ENCODE measurements around the gene BICC1. TPM values are rescaled to one million over a fixed set of nuclear protein-coding genes. Genes with fewer than 3 reads are reported as not detected.

Gene BICC1
- total and polyA plus RNA-seq, 2 of the 13 experiments (the other 11 are each of a cell fraction or from before 2014, with no cell fraction given), result 0.18 to 1.5 TPM

DNA sequence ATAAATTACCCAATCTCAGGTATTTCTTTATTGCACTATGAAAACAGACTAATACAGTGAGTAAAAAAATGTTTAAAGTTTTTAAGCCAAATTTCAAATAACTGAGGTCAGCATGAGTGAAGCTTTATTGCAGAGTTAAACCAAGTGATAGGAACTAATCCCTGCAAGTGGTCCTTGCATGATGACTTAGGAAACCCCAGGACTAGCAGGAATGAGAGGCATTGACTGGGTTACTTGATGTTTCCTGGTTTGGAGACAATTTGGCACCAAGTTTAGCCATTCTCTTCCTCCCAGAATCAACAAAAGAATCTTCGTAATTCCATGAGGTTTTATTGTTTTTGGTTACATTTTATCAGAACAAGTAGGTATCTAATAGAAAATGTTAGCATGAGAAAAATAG, 194.2 kb downstream of the BICC1 start:
- Histone ChIP-seq H3K79me2 (ENCODE audit: insufficient read depth, low read length) (no peaks in the 10 kb centered on the region), H3K4me2 (ENCODE audit: low read depth, low read length) (no peak overlapping the region), H3K4me3 (replicated peaks in 1 of 3; ENCODE audit: insufficient read depth in 1 of 3, low read depth in 2 of 3, low read length in 3 of 3) (no peak overlapping the region), H3K9ac (ENCODE audit: insufficient read depth, low read depth, low read length) (no peak overlapping the region), H3K9me3 (ENCODE audit: low read length) (no peaks in the 10 kb centered on the region), H3K4me1 (ENCODE audit: insufficient read depth, low read length) (no peaks in the 10 kb centered on the region), H3K36me3 (replicated peaks in 1 of 2; ENCODE audit: control insufficient read depth in 1 of 2, insufficient read depth in 2 of 2, low read length in 2 of 2) (no peaks in the 10 kb centered on the region), H3K27ac (ENCODE audit: extremely low read length, insufficient read depth, low read length) (no peak overlapping the region), H4K20me1 (ENCODE audit: insufficient read depth, low read length) (no peaks in the 10 kb centered on the region), H3K27me3 (ENCODE audit: control insufficient read depth in 1 of 2, insufficient read depth in 2 of 2, low read length in 2 of 2) (no peaks in the 10 kb centered on the region), H2AFZ (ENCODE audit: low read length) (no peak overlapping the region)
- ChIA-PET CTCF (ENCODE audit: low intra/inter-chr PET ratio, low total read pairs) (no interaction called here), POLR2A (no interaction called here)
- DNase-seq (ENCODE audit: low spot score) (no peak), FAIRE-seq (no peak), ATAC-seq (no peak)
- in situ Hi-C loops (cut with HindIII; ENCODE audit: extremely low pct_ligation_motif_present, low pct_unique_long_range_greater_than_20kb) (no loop called here), intact Hi-C loops (cut with micrococcal nuclease; ENCODE audit: unreplicated experiment) (no loop called here)
- 76% methylated on average over 1 of the region's 1 CpG for WGBS (ENCODE audit: low lambda C conversion rate)
- BruUV-seq (replicated peaks), result no TSS peak
- TF ChIP-seq, protein P1, sequence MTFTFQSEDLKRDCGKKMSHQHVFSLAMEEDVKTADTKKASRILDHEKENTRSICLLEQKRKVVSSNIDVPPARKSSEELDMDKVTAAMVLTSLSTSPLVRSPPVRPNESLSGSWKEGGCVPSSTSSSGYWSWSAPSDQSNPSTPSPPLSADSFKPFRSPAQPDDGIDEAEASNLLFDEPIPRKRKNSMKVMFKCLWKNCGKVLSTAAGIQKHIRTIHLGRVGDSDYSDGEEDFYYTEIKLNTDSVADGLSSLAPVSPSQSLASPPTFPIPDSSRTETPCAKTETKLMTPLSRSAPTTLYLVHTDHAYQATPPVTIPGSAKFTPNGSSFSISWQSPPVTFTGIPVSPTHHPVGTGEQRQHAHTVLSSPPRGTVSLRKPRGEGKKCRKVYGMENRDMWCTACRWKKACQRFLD (CRISPR knock-in tag; IDR thresholded peaks at IDR 0.05; ENCODE audit: borderline replicate concordance), result no peak
- TF ChIP-seq ZNF672 (CRISPR knock-in tag; IDR thresholded peaks at IDR 0.05) (no peak), POGZ (CRISPR knock-in tag; IDR thresholded peaks at IDR 0.05) (no peak), NR2C2 (CRISPR knock-in tag; IDR thresholded peaks at IDR 0.05; ENCODE audit: borderline replicate concordance) (no peak), GABPB1 (CRISPR knock-in tag; IDR thresholded peaks at IDR 0.05) (no peak), POLR2A (IDR thresholded peaks at IDR 0.05; ENCODE audit: insufficient read depth in 1 of 2, low read depth in 2 of 2, low read length in 2 of 2) (no peak), NR2F6 (IDR thresholded peaks at IDR 0.05) (no peak), NR2F6 (CRISPR knock-in tag; IDR thresholded peaks at IDR 0.05) (no peak), GATAD1 (CRISPR knock-in tag; IDR thresholded peaks at IDR 0.05) (no peak), ZNF264 (CRISPR knock-in tag; IDR thresholded peaks at IDR 0.05) (no peak), ZNF777 (CRISPR knock-in tag; IDR thresholded peaks at IDR 0.05) (no peak), ZNF652 (CRISPR knock-in tag; IDR thresholded peaks at IDR 0.05; ENCODE audit: borderline replicate concordance, low read depth) (no peak), NFYB (CRISPR knock-in tag; IDR thresholded peaks at IDR 0.05) (no peak)
- TF ChIP-seq, protein P2, sequence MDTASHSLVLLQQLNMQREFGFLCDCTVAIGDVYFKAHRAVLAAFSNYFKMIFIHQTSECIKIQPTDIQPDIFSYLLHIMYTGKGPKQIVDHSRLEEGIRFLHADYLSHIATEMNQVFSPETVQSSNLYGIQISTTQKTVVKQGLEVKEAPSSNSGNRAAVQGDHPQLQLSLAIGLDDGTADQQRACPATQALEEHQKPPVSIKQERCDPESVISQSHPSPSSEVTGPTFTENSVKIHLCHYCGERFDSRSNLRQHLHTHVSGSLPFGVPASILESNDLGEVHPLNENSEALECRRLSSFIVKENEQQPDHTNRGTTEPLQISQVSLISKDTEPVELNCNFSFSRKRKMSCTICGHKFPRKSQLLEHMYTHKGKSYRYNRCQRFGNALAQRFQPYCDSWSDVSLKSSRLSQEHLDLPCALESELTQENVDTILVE (CRISPR knock-in tag; IDR thresholded peaks at IDR 0.05), result no peak
- TF ChIP-seq, protein P3, sequence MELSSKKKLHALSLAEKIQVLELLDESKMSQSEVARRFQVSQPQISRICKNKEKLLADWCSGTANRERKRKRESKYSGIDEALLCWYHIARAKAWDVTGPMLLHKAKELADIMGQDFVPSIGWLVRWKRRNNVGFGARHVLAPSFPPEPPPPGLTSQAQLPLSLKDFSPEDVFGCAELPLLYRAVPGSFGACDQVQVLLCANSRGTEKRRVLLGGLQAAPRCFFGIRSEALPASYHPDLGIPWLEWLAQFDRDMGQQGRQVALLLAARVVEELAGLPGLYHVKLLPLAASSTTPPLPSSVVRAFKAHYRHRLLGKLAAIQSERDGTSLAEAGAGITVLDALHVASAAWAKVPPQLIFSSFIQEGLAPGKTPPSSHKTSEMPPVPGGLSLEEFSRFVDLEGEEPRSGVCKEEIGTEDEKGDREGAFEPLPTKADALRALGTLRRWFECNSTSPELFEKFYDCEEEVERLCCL (CRISPR knock-in tag; IDR thresholded peaks at IDR 0.05; ENCODE audit: borderline replicate concordance), result no peak
- TF ChIP-seq, protein P4, sequence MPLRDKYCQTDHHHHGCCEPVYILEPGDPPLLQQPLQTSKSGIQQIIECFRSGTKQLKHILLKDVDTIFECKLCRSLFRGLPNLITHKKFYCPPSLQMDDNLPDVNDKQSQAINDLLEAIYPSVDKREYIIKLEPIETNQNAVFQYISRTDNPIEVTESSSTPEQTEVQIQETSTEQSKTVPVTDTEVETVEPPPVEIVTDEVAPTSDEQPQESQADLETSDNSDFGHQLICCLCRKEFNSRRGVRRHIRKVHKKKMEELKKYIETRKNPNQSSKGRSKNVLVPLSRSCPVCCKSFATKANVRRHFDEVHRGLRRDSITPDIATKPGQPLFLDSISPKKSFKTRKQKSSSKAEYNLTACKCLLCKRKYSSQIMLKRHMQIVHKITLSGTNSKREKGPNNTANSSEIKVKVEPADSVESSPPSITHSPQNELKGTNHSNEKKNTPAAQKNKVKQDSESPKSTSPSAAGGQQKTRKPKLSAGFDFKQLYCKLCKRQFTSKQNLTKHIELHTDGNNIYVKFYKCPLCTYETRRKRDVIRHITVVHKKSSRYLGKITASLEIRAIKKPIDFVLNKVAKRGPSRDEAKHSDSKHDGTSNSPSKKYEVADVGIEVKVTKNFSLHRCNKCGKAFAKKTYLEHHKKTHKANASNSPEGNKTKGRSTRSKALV (CRISPR knock-in tag; IDR thresholded peaks at IDR 0.05), result no peak
- TF ChIP-seq, protein P5, sequence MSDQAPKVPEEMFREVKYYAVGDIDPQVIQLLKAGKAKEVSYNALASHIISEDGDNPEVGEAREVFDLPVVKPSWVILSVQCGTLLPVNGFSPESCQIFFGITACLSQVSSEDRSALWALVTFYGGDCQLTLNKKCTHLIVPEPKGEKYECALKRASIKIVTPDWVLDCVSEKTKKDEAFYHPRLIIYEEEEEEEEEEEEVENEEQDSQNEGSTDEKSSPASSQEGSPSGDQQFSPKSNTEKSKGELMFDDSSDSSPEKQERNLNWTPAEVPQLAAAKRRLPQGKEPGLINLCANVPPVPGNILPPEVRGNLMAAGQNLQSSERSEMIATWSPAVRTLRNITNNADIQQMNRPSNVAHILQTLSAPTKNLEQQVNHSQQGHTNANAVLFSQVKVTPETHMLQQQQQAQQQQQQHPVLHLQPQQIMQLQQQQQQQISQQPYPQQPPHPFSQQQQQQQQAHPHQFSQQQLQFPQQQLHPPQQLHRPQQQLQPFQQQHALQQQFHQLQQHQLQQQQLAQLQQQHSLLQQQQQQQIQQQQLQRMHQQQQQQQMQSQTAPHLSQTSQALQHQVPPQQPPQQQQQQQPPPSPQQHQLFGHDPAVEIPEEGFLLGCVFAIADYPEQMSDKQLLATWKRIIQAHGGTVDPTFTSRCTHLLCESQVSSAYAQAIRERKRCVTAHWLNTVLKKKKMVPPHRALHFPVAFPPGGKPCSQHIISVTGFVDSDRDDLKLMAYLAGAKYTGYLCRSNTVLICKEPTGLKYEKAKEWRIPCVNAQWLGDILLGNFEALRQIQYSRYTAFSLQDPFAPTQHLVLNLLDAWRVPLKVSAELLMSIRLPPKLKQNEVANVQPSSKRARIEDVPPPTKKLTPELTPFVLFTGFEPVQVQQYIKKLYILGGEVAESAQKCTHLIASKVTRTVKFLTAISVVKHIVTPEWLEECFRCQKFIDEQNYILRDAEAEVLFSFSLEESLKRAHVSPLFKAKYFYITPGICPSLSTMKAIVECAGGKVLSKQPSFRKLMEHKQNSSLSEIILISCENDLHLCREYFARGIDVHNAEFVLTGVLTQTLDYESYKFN (CRISPR knock-in tag; conservative IDR thresholded peaks at IDR 0.05), result no peak
